T-helper 1 cell treated with Interleukin-12 subunit alpha and Interleukin-12 subunit beta and Interleukin-4 antibody, amounts not matched to agents 30 ng/mL and 1 ng/mL, for 36 hours (primary cell): ENCODE results near the gene SLC22A2. TPM values are rescaled to one million over a fixed set of nuclear protein-coding genes. Genes with fewer than 3 reads are reported as not detected.

Source experiments
- intact Hi-C: fragments of 100-400 bp; cut with micrococcal nuclease; formaldehyde crosslinking; loops from one replicate; pipeline ENCODE4 v1.15.1; 2024
- total RNA-seq: library from RNA; stranded (reverse); gene quantifications from 2 replicates; pipeline ENCODE4 v1.2.3, GENCODE V29; 2022

Gene SLC22A2
- total RNA-seq, 1 donor from 2014 or later = not detected

- intact Hi-C loops = no loop called here
Observed at GRCh38 chr6:160273750-160274149, 15.1 kb upstream of the SLC22A2 start.

GRCh38 chr6:160273196-160273595, 14.6 kb upstream of the SLC22A2 start:
- intact Hi-C loops = no loop called here

- intact Hi-C loops = no loop called here
Observed at GRCh38 chr6:160272707-160273106, 14.1 kb upstream of the SLC22A2 start.

GRCh38 chr6:160270347-160270746, 11.7 kb upstream of the SLC22A2 start:
- intact Hi-C loops = no loop called here

- intact Hi-C loops = no loop called here
Observed at GRCh38 chr6:160269771-160270170, 11.2 kb upstream of the SLC22A2 start.

DNA sequence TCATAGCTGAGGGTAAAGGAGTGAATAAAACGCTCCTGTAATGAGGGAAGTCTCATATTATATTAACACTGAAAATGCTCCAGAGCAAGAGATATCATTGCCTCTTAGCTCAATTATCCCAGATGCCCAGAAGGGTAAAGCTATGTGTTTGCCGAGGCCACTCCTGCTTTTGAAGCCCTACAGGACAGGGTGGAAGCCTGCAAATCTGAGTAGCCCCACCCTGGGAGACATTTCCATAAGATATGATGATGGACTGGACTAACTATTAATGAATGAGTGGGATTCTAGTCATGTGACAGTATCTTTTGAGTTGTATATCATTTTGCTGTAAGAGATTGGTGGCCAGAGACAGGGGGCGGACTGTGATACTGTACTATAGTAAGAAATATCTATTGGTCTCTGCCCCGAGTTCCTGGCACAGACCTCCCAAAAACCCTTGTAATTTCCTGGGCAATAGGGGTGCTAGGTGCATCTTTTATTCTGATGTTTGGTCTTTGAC, 10.5 kb upstream of the SLC22A2 start:
- intact Hi-C loops = no loop called here

DNA sequence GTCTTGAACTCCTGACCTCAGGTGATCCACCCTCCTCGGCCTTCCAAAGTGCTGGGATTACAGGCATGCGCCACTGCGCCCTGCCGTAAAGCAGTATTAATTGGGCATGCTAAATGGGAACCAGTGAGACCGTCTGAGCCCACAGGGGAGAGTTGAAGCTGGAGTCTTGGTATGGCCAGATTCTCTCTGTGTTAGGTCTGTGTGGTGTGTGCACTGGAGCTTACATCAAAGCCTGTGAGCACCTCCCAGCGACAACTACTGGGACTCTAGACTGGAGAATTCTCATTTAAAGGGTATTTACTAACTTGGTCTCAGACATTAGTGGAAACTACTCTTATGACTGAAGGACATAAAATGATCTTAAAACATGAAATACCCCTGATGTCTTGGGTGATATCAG, 8.5 kb upstream of the SLC22A2 start:
- intact Hi-C loops = no loop called here

- intact Hi-C loops = no loop called here
Observed at GRCh38 chr6:160265869-160266476, 7.4 kb upstream of the SLC22A2 start.

DNA sequence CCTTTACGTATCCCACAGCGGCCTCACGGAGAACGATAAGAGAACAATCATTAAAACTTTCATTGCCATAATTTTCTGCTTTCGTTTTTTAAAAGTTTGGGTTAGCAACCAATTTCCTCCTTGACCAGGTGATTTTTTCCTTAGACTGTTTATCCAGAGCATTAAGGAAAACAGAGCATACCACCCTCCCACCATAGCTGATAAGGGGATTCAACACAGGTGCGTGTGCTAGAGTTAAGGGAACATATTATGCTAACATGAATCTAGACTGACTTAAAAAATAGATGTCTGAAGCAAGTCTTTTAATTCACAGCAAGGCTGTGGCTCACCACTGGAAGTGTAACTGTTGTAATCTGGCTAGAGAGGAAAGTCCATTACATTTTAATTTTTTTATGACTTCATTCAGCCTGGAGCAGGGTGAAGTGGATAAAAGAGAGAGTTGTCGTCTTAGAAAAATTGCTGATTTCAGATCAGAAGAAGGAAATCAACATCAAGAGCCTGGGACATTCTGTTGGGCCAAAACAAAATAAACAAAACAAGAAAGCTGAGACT, 5.5 kb upstream of the SLC22A2 start:
- intact Hi-C loops = no loop called here

GRCh38 chr6:160263196-160263939, 4.7 kb upstream of the SLC22A2 start:
- intact Hi-C loops = no loop called here

- intact Hi-C loops = no loop called here
Observed at GRCh38 chr6:160261991-160262680, 3.5 kb upstream of the SLC22A2 start.

DNA sequence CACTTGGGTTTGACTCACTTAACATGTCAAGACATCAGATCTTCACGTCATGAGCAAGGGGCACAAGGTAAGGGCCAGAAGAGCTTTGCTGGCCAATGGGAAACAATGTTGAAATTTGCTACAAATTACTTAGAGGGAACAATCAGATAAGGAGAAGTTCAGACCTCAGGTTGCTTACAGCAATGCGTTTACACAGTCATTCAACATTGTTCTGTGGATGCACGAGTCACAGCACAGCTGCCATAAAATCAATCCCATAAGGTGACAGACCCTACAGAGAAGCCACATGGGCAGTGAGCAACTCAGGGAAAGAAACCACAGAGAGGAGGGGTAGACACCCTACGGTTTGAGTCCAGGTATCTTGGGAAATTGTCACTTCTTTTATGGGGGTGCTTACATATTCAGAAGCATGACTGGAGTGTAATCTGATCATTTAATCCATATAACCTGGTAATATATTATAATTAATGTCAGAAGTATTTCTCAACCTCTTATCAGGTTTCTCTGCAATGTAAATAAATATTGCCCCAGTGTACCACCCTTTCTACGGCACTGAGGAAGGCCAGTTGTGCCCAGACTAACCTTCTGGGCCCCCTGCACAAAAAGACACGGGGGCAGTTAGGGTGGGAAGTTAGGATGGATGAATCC, 2.3 kb upstream of the SLC22A2 start:
- intact Hi-C loops = no loop called here

GRCh38 chr6:160260367-160260766, 1.7 kb upstream of the SLC22A2 start:
- intact Hi-C loops = no loop called here

DNA sequence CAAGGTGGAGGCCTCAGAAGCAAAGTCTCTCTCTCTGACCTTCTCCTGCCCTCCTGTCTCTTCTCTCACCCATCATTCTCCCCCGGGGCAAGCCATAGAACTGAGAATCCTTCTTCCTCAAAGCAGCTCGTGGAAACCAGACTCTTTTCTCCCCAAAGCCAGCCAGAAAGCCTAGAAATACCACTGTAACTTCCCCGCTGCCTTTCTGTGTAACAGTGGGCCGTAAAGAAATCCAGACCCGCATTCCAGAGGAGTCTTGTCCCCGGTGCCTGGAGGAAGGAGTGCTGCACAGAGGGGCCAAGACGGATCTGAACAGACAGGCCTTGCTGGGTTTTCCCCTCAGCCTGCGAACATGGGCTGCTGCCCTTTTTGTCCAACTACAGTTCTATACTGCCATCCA, 977 bp upstream of the SLC22A2 start:
- intact Hi-C loops = no loop called here

DNA sequence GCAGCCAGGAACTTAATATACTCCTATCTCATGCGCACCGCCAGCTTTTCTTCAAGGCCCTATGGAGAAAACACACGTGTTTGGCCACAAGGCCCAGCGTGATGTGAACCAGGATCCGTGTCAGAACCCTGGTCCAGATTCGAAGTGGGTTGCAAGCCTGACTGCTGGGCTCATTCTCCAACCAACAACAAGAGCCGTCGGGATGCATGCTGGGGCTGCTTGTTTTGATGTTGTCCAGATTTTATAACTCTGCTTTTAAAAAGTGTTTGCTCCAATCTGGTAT, 463 bp upstream of the SLC22A2 start:
- intact Hi-C loops = no loop called here

- intact Hi-C loops = no loop called here
Observed at GRCh38 chr6:160256445-160256844, 2.2 kb downstream of the SLC22A2 start.

DNA sequence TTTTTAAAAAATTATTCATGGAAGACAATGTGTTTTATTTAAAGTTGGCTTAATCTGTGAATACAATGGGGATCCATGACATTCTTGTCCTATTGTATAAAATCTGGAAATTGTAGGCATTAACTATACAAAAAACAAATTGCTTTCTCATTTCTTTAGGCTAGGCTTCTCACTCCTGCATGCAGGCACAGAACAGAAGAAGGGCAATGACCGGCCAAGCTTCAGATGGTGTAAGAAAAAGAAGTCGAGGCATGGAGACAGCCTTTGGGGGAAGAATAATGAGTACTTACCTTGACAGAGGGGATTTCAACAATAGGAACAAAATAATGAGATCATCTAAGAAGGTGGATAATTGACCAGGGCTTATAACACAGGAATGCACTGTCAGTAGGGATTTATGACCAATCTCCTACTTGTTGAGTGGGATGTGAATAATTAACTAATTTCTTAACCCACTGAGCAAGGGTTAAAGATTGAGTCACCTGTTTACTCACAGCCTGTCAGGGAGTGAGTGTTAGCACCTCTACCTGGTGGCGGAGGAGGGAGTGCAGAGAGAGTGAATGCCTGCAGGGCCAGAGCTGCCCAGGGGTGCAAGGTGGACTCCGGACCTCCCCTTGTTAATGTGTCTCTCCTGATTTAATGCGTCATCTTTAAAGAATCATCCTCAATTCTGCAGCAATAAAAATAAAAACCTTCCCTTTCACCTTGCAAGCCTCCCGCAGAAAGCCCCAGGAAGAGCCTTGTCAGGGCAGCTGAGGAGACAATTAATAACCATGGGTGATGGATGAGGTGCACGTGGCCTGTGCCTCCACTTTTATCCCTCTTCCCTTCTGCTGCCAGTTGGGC, 3.9 kb downstream of the SLC22A2 start:
- intact Hi-C loops = no loop called here

GRCh38 chr6:160253714-160254113, 4.9 kb downstream of the SLC22A2 start:
- intact Hi-C loops = no loop called here

DNA sequence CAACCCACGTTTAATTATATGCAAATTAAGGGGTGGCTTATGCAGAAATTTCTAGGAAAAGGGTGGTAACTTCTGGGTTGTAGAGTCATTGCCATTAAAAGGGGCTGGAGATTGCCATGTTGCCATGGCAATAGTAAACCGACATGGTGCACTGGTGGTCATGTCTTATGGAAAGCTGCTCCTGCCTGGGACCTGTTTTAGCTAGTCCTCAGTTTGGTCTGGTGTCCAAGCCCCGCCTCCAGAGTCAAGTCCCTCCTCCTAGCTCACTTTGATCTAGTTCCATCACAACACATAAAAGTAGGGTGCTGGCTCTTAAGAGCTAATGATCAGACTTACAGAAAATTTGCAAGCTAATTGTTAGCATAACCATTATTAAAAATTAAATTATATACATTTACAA, 5.3 kb downstream of the SLC22A2 start:
- intact Hi-C loops = no loop called here

- intact Hi-C loops = no loop called here
Observed at GRCh38 chr6:160252073-160252813, 6.4 kb downstream of the SLC22A2 start.
